Measurements from ENCODE around the gene TGM2.
"Not testable (repeated sequence)": the region's sequence is repeated elsewhere in the genome, so short reads cannot be mapped to it uniquely, and the experiment has no call there.

Gene TGM2

DNA sequence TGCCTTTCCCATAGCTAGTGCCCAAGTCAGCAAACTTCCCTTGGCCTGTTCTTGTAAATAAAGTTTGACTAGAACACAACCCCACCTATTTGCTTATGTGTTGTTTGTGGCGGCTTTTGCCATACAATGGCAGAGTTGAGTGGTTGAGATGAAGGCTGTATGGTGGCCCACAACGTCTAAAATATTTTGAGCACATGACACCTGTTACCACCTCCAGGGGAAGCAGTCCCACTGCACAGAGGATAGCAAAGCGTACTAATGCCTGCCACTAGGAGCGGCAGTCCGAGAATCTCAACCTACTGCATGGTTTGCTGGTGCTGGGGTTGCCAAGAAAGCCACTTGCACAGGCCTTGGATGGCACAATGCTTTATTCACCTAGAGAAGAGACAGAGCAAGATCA, 58.6 kb downstream of the TGM2 start:
- H3K9ac ChIP-seq (ENCODE audit: low read length), result no peak overlapping the region
- H3K27me3 ChIP-seq (ENCODE audit: low read depth, low read length), result no peaks in the 10 kb centered on the region
- H3K27ac ChIP-seq (ENCODE audit: low read length), result no peak overlapping the region
- peaks cover 3% of the 10 kb centered on the region for H3K4me1 ChIP-seq (ENCODE audit: low read length)
- TF ChIP-seq, protein P1, sequence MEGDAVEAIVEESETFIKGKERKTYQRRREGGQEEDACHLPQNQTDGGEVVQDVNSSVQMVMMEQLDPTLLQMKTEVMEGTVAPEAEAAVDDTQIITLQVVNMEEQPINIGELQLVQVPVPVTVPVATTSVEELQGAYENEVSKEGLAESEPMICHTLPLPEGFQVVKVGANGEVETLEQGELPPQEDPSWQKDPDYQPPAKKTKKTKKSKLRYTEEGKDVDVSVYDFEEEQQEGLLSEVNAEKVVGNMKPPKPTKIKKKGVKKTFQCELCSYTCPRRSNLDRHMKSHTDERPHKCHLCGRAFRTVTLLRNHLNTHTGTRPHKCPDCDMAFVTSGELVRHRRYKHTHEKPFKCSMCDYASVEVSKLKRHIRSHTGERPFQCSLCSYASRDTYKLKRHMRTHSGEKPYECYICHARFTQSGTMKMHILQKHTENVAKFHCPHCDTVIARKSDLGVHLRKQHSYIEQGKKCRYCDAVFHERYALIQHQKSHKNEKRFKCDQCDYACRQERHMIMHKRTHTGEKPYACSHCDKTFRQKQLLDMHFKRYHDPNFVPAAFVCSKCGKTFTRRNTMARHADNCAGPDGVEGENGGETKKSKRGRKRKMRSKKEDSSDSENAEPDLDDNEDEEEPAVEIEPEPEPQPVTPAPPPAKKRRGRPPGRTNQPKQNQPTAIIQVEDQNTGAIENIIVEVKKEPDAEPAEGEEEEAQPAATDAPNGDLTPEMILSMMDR (IDR thresholded peaks at IDR 0.05; ENCODE audit: low read depth, low read length), result no peak
- TF ChIP-seq EZH2phosphoT487 (IDR thresholded peaks at IDR 0.05; ENCODE audit: low read depth), result no peak
- no peaks in the 10 kb centered on the region for H4K20me1 ChIP-seq (ENCODE audit: insufficient read depth, low read length)
- peaks cover 5% of the 10 kb centered on the region for H3K36me3 ChIP-seq (replicated peaks; ENCODE audit: low read depth, low read length)
- no peaks in the 10 kb centered on the region for H3K79me2 ChIP-seq (ENCODE audit: low read length)
- H3K9me3 ChIP-seq (ENCODE audit: insufficient read depth, low read length), result peaks cover 6% of the 10 kb centered on the region; the same call in 1 of the 2 replicates
- H2AFZ ChIP-seq (ENCODE audit: low read depth, low read length), result no peak overlapping the region
- no peak overlapping the region for H3K4me3 ChIP-seq (ENCODE audit: low read length)
- H3K4me2 ChIP-seq (ENCODE audit: low read length), result no peak overlapping the region

- Histone ChIP-seq H3K4me3 (ENCODE audit: low read length) (no peak overlapping the region), H3K79me2 (ENCODE audit: low read length) (no peaks in the 10 kb centered on the region), H2AFZ (ENCODE audit: low read depth, low read length) (no peak overlapping the region), H3K4me1 (ENCODE audit: low read length) (peaks cover 3% of the 10 kb centered on the region), H3K36me3 (replicated peaks; ENCODE audit: low read depth, low read length) (peaks cover 16% of the 10 kb centered on the region), H3K4me2 (ENCODE audit: low read length) (no peak overlapping the region), H4K20me1 (ENCODE audit: insufficient read depth, low read length) (no peaks in the 10 kb centered on the region), H3K9me3 (ENCODE audit: insufficient read depth, low read length) (peaks cover 16% of the 10 kb centered on the region; the same call in 1 of the 2 replicates), H3K27ac (ENCODE audit: low read length) (no peak overlapping the region), H3K9ac (ENCODE audit: low read length) (no peak overlapping the region), H3K27me3 (ENCODE audit: low read depth, low read length) (no peaks in the 10 kb centered on the region)
- no peak for TF ChIP-seq EZH2phosphoT487 (IDR thresholded peaks at IDR 0.05; ENCODE audit: low read depth)
- TF ChIP-seq, protein P1 (IDR thresholded peaks at IDR 0.05; ENCODE audit: low read depth, low read length), result no peak
Observed at GRCh38 chr20:38104285-38104684, 60.8 kb downstream of the TGM2 start.

GRCh38 chr20:38102206-38102605, 62.9 kb downstream of the TGM2 start:
- H3K27ac ChIP-seq (ENCODE audit: low read length); H2AFZ ChIP-seq (ENCODE audit: low read depth, low read length); H3K4me2 ChIP-seq (ENCODE audit: low read length); H4K20me1 ChIP-seq (ENCODE audit: insufficient read depth, low read length); H3K9ac ChIP-seq (ENCODE audit: low read length); H3K4me3 ChIP-seq (ENCODE audit: low read length); H3K79me2 ChIP-seq (ENCODE audit: low read length); H3K27me3 ChIP-seq (ENCODE audit: low read depth, low read length): not testable (repeated sequence)
- Histone ChIP-seq H3K9me3 (ENCODE audit: insufficient read depth, low read length) (peaks cover 16% of the 10 kb centered on the region; the same call in 1 of the 2 replicates), H3K4me1 (ENCODE audit: low read length) (peaks cover 16% of the 10 kb centered on the region), H3K36me3 (replicated peaks; ENCODE audit: low read depth, low read length) (peaks cover 16% of the 10 kb centered on the region)

DNA sequence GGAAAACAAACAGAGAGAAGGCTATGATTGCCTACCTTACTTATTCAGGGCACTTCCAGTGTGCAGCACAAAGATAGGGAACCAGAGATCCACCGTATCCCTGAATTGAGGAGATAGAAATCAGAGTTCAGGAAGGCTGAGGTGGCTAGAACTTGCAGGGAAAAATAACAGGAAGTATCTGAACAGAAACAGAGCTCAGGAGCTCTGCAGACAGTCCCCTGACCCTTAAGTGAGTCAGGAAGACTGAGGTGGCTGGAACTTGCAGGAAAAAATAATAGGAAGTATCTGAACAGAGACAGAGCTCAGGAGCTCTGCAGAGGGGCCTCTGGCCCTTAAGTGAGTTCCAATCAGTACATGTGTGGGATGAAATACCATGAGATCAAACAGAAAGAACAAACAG, 66.1 kb downstream of the TGM2 start:
- no peak overlapping the region for H3K9ac ChIP-seq (ENCODE audit: low read length)
- H3K79me2 ChIP-seq (ENCODE audit: low read length), result no peaks in the 10 kb centered on the region; the same call in 1 of the 2 replicates
- no peak overlapping the region for H3K27ac ChIP-seq (ENCODE audit: low read length)
- no peak overlapping the region for H2AFZ ChIP-seq (ENCODE audit: low read depth, low read length)
- no peak overlapping the region for H3K4me2 ChIP-seq (ENCODE audit: low read length)
- peaks cover 23% of the 10 kb centered on the region for H3K36me3 ChIP-seq (replicated peaks; ENCODE audit: low read depth, low read length)
- peaks cover 43% of the 10 kb centered on the region for H3K4me1 ChIP-seq (ENCODE audit: low read length)
- TF ChIP-seq, protein P1 (IDR thresholded peaks at IDR 0.05; ENCODE audit: low read depth, low read length), result no peak
- no peak for TF ChIP-seq EZH2phosphoT487 (IDR thresholded peaks at IDR 0.05; ENCODE audit: low read depth)
- no peak overlapping the region for H3K4me3 ChIP-seq (ENCODE audit: low read length)
- no peaks in the 10 kb centered on the region for H3K27me3 ChIP-seq (ENCODE audit: low read depth, low read length)
- no peaks in the 10 kb centered on the region for H4K20me1 ChIP-seq (ENCODE audit: insufficient read depth, low read length)
- peaks cover 16% of the 10 kb centered on the region; the same call in 1 of the 2 replicates for H3K9me3 ChIP-seq (ENCODE audit: insufficient read depth, low read length)
